ENCODE results near the gene PYGM. TPM values are rescaled to one million over a fixed set of nuclear protein-coding genes. Genes with fewer than 3 reads are reported as not detected.
A peak's percentile ranks its signal among the peaks of the same experiment; 100 is the strongest.

The PYGM gene
- total and polyA plus RNA-seq, 2 donors (not counting 3 experiments of a cell fraction or from before 2014, with no cell fraction given), result 0.10 to 0.62 TPM

GRCh38 chr11:64776875-64777274 lies 17.1 kb upstream of the PYGM start:
- H2AFZ ChIP-seq (ENCODE audit: low read depth, low read length), result no peak overlapping the region
- BruUV-seq (replicated peaks), result no TSS peak
- H3K4me3 ChIP-seq (replicated peaks in 1 of 3; ENCODE audit: insufficient read depth in 1 of 3, low read depth in 1 of 3, low read length in 3 of 3), result peak overlapping the region; percentile 7 to 85 (median 75)
- peak overlapping the region; percentile 2 for H3K27ac ChIP-seq (ENCODE audit: insufficient read depth, low read depth, low read length)
- intact Hi-C loops (cut with micrococcal nuclease) (loop anchor here (1.0 kb wide), 1 partner anchor 117 kb away; no protein-coding TSS in a partner anchor), dilution Hi-C loops (cut with MboI; ENCODE audit: extremely low pct_ligation_motif_present, low sequenced_read_pairs) (no loop called here)
- ChIA-PET CTCF (interaction anchor here (0.8 to 1.4 kb wide), 2 partner anchors 12 to 14 kb away, joined by 3 to 6 read pairs; no protein-coding TSS in a partner anchor), POLR2A (no interaction called here)
- peak overlapping the region; percentile 91 for H3K4me2 ChIP-seq (ENCODE audit: insufficient read depth, low read length)
- DNase-seq (ENCODE audit: low read depth, low spot score), result no peak
- peaks cover 57% of the 10 kb centered on the region for H3K79me2 ChIP-seq (ENCODE audit: control insufficient read depth, insufficient read depth, low read length)
- H3K9ac ChIP-seq (replicated peaks; ENCODE audit: extremely low read depth, insufficient read depth, low read length), result peak overlapping the region; percentile 65
- TF ChIP-seq JUN (IDR thresholded peaks at IDR 0.05; ENCODE audit: borderline replicate concordance, insufficient read depth, insufficient read length, low read depth) (no peak), EZH2 (IDR thresholded peaks at IDR 0.05; ENCODE audit: borderline replicate concordance, low read depth, low read length, severe bottlenecking) (no peak), POLR2AphosphoS5 (IDR thresholded peaks at IDR 0.05; ENCODE audit: insufficient read depth, low read depth, low read length) (no peak), CTCF (IDR thresholded peaks at IDR 0.05; ENCODE audit: extremely low read depth in 1 of 2, insufficient read depth in 1 of 2, low read depth in 1 of 2, low read length in 2 of 2) (no peak), FOS (IDR thresholded peaks at IDR 0.05; ENCODE audit: borderline replicate concordance, insufficient read depth, low read length) (no peak), GATA2 (IDR thresholded peaks at IDR 0.05; ENCODE audit: insufficient read depth, insufficient read length, low read depth, low read length) (no peak), POLR2A (IDR thresholded peaks at IDR 0.05; ENCODE audit: low read depth, low read length) (no peak), MYC (IDR thresholded peaks at IDR 0.05; ENCODE audit: low read depth, low read length) (no peak)
- TF ChIP-seq, protein P1, sequence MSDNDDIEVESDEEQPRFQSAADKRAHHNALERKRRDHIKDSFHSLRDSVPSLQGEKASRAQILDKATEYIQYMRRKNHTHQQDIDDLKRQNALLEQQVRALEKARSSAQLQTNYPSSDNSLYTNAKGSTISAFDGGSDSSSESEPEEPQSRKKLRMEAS (IDR thresholded peaks at IDR 0.05; ENCODE audit: insufficient read depth, insufficient read length), result no peak
- H3K27me3 ChIP-seq (ENCODE audit: control insufficient read depth in 2 of 2, insufficient read depth in 2 of 2, low read length in 2 of 2), result no peaks in the 10 kb centered on the region
- peaks cover 21% of the 10 kb centered on the region for H4K20me1 ChIP-seq (replicated peaks; ENCODE audit: control insufficient read depth, extremely low read depth, insufficient read depth, low read length)
- no peak for FAIRE-seq
- H3K36me3 ChIP-seq (ENCODE audit: control insufficient read depth in 2 of 2, extremely low read depth in 1 of 2, insufficient read depth in 2 of 2, low read length in 2 of 2), result peaks cover 21 to 31% of the 10 kb centered on the region in 2 experiments
- H3K4me1 ChIP-seq (ENCODE audit: control insufficient read depth, extremely low read depth, insufficient read depth, low read length), result peaks cover 38% of the 10 kb centered on the region
- no peaks in the 10 kb centered on the region for H3K9me3 ChIP-seq (replicated peaks; ENCODE audit: control insufficient read depth, insufficient read depth, low read length)
- no peaks in the 10 kb centered on the region for H3K9me1 ChIP-seq (replicated peaks; ENCODE audit: control insufficient read depth, extremely low read depth, insufficient read depth, low read length)

Data from endothelial cell of umbilical vein (primary cell).